Endothelial cell of umbilical vein (primary cell): ENCODE data around the gene TIMM10. TPM values are rescaled to one million over a fixed set of nuclear protein-coding genes. Genes with fewer than 3 reads are reported as not detected.

Experiments
- BruUV-seq: library from RNA; stranded (reverse); fragments of 400-500 nt; replicated peaks from 2 replicates; lab custom pipeline; 2021; lab: Mats Ljungman, UMichigan
- CTCF ChIA-PET: fragments of 300-600, 350-600 bp; sonication (Branson Sonifier 250); formaldehyde crosslinking; loops from one replicate; lab custom pipeline; 2021; ENCODE audit warnings: antibody characterized with exemption, inconsistent platforms; lab: Charles Lee
- POLR2A ChIA-PET: fragments of 300-600, 350-600 bp; sonication (Branson Sonifier 250); formaldehyde crosslinking; loops from one replicate; lab custom pipeline; 2021; ENCODE audit warnings: antibody characterized with exemption, inconsistent platforms; lab: Charles Lee
- DNase-seq: peaks from one replicate; pipeline ENCODE4 v3.0.0-alpha.2; 2011; ENCODE audit warnings: low read depth, low spot score
- FAIRE-seq: peaks from 2 replicates; lab custom pipeline; 2011; peaks lifted over from hg19 to GRCh38; lab: Jason Lieb, UNC
- H2AFZ ChIP-seq: 2 replicates; pipeline ENCODE4 v1.6.0; 2012; ENCODE audit warnings: low read depth, low read length, control low read depth, inconsistent platforms
- H3K27ac ChIP-seq: 2 replicates; pipeline ENCODE4 v1.5.1; 2011; ENCODE audit warnings: low read depth, mild to moderate bottlenecking, control low read depth, low read length, moderate library complexity; ENCODE audit not compliant: insufficient read depth
- H3K27me3 ChIP-seq, 2 experiments: 2 replicates each; pipeline versions ENCODE4 v1.6.0 to v1.6.1; 2011; ENCODE audit warnings: low read length in 2 of 2, mixed read lengths in 1 of 2; ENCODE audit not compliant: control insufficient read depth in 2 of 2, insufficient read depth in 2 of 2
- H3K36me3 ChIP-seq, 2 experiments: 2 replicates in 1 of 2; 3 replicates in 1 of 2; pipeline ENCODE4 v1.5.1; 2011; ENCODE audit warnings: low read length in 2 of 2, mild to moderate bottlenecking in 1 of 2, moderate library complexity in 1 of 2; ENCODE audit not compliant: control insufficient read depth in 2 of 2, insufficient read depth in 2 of 2; ENCODE audit errors: extremely low read depth in 1 of 2
- H3K4me1 ChIP-seq: 3 replicates; pipeline ENCODE4 v1.5.1; 2011; ENCODE audit warnings: mild to moderate bottlenecking, low read length; ENCODE audit not compliant: control insufficient read depth, insufficient read depth; ENCODE audit errors: extremely low read depth
- H3K4me2 ChIP-seq: 2 replicates; pipeline ENCODE4 v1.6.1; 2011; ENCODE audit warnings: low read length, control low read depth, mixed read lengths; ENCODE audit not compliant: insufficient read depth
- H3K4me3 ChIP-seq, 3 experiments: fragments of 200-600 bp in 1 of 3; sonication (generic), shearing (Covaris generic) in 1 of 3; replicated peaks in 1 of 3; 2 replicates each; pipeline ENCODE4 v1.5.1; 2011 to 2016; ENCODE audit warnings: control low read depth in 3 of 3, low read length in 3 of 3, mild to moderate bottlenecking in 2 of 3, inconsistent platforms in 1 of 3, low read depth in 1 of 3, moderate library complexity in 1 of 3; ENCODE audit not compliant: insufficient read depth in 1 of 3
- H3K79me2 ChIP-seq: 2 replicates; pipeline ENCODE4 v1.6.0; 2012; ENCODE audit warnings: low read length, inconsistent platforms; ENCODE audit not compliant: control insufficient read depth, insufficient read depth
- H3K9ac ChIP-seq: replicated peaks from 2 replicates; pipeline ENCODE3; 2011; ENCODE audit warnings: low read length, control low read depth; ENCODE audit not compliant: insufficient read depth; ENCODE audit errors: extremely low read depth
- H3K9me1 ChIP-seq: replicated peaks from 3 replicates; pipeline ENCODE4 v1.6.0; 2011; ENCODE audit warnings: mild to moderate bottlenecking, low read length; ENCODE audit not compliant: control insufficient read depth, insufficient read depth; ENCODE audit errors: extremely low read depth
- H3K9me3 ChIP-seq: replicated peaks from 2 replicates; pipeline ENCODE4 v1.5.1; 2012; ENCODE audit warnings: low read length, inconsistent platforms; ENCODE audit not compliant: control insufficient read depth, insufficient read depth
- H4K20me1 ChIP-seq: replicated peaks from 2 replicates; pipeline ENCODE3; 2011; ENCODE audit warnings: mild to moderate bottlenecking, low read length; ENCODE audit not compliant: control insufficient read depth, insufficient read depth; ENCODE audit errors: extremely low read depth
- EZH2 ChIP-seq: IDR thresholded peaks from 2 replicates; pipeline ENCODE4 v1.6.1; 2012; ENCODE audit warnings: borderline replicate concordance, low read depth, mild to moderate bottlenecking, moderate library complexity, low read length, inconsistent platforms; ENCODE audit not compliant: severe bottlenecking
- FOS ChIP-seq: IDR thresholded peaks from 2 replicates; pipeline ENCODE4 v1.6.1; 2011; ENCODE audit warnings: mild to moderate bottlenecking, low read length, moderate library complexity, borderline replicate concordance; ENCODE audit not compliant: insufficient read depth
- GATA2 ChIP-seq: IDR thresholded peaks from 2 replicates; pipeline ENCODE4 v1.7.0; 2011; ENCODE audit warnings: low read depth, mild to moderate bottlenecking, moderate library complexity, mixed read lengths, low read length; ENCODE audit not compliant: insufficient read length, insufficient read depth
- JUN ChIP-seq: IDR thresholded peaks from 2 replicates; pipeline ENCODE4 v1.6.1; 2011; ENCODE audit warnings: borderline replicate concordance, low read depth; ENCODE audit not compliant: insufficient read length, insufficient read depth
- MYC ChIP-seq: IDR thresholded peaks from one replicate; pipeline ENCODE4 v1.6.1; 2011; ENCODE audit warnings: mild to moderate bottlenecking, low read depth, low read length
- POLR2A ChIP-seq: IDR thresholded peaks from 2 replicates; pipeline ENCODE4 v1.6.1; 2012; ENCODE audit warnings: low read depth, mild to moderate bottlenecking, control low read depth, low read length
- POLR2AphosphoS5 ChIP-seq: IDR thresholded peaks from 2 replicates; pipeline ENCODE4 v1.6.1; 2012; ENCODE audit warnings: low read depth, mild to moderate bottlenecking, control low read depth, low read length, moderate library complexity; ENCODE audit not compliant: insufficient read depth
- dilution Hi-C: fragments of 300-500 bp; cut with MboI; formaldehyde crosslinking; loops from one replicate; pipeline ENCODE4 v1.15.0; 2019; ENCODE audit warnings: low sequenced_read_pairs; ENCODE audit not compliant: extremely low pct_ligation_motif_present
- intact Hi-C: fragments of 100-400 bp; cut with micrococcal nuclease; formaldehyde crosslinking; loops from one replicate; pipeline ENCODE4 v1.10.0; 2022
- polyA plus RNA-seq, 4 experiments: library from polyadenylated mRNA; depleted of rRNA in 3 of 4; stranded (reverse) in 3 of 4; unstranded in 1 of 4; fragments of >200 nt; gene quantifications; 2 replicates each; pipeline versions ENCODE4 v1.2.1 to v1.2.3, GENCODE V29; 2011 to 2012; ENCODE audit warnings: missing spikeins in 1 of 4
- total RNA-seq: library from RNA; stranded (reverse); gene quantifications from 2 replicates; pipeline ENCODE4 v1.2.3, GENCODE V29; 2021
- TF ChIP-seq, protein P1 (sequence below): IDR thresholded peaks from 2 replicates; pipeline ENCODE4 v1.6.1; 2011; ENCODE audit not compliant: insufficient read depth, insufficient read length
- TF ChIP-seq, protein P2 (sequence below), 2 donors: IDR thresholded peaks; 1 replicate in 1 of 2; 2 replicates in 1 of 2; pipeline ENCODE4 v1.5.1; 2011; ENCODE audit warnings: low read length in 2 of 2, mild to moderate bottlenecking in 2 of 2, moderate library complexity in 2 of 2, control low read depth in 1 of 2, inconsistent platforms in 1 of 2, low read depth in 1 of 2; ENCODE audit not compliant: insufficient read depth in 1 of 2; ENCODE audit errors: extremely low read depth in 1 of 2

Gene TIMM10
- total and polyA plus RNA-seq, 2 donors (not counting 3 experiments of a cell fraction or from before 2014, with no cell fraction given), result 64.2 to 128 TPM

DNA sequence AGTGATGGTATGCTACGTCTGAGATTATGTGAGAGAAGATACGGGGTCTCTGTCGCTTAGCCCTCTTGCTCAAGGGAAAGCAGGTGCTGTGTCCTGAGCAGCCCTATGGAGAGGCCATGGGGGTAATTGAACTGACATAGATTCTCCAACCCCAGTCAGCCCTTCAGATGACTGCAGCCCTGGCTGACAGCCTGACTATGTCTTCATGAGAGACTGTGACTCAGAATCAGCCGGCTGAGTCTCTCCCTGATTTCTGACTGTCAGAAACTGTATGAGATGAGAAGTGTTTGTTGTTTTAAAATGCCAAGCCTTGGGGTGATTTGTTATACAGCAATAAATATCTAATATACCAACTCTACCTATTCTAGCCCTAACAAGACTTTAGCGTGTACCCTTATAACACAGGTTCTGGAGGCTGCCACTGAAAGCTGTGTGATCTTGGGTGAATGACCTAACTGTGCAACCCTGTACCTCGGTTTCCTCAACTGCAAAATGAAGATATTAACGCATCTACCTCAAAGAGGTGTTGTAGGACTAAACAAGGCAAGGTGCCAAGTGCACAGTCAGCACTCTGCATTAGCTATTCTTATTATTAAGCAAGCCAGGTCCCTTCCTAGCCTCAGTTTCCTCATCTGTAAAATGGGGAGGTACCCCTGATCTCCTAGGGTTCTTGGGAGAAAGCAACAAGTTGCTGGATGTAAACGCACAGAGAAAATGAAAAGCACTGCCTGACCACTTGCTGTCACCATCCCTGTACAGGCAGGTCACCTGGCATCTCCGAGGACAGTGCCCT, 39.9 kb downstream of the TIMM10 start:
- CTCF ChIA-PET, result interaction anchor here (1.1 to 8.6 kb wide), 9 partner anchors 10 to 154 kb away, joined by 3 to 316 read pairs (median 30); partner anchors contain the start of genes SLC43A1 and TIMM10
- DNase-seq, result no peak
- intact Hi-C loops (loop anchor here (1.0 to 5.0 kb wide), 2 partner anchors 151 to 1022 kb away; no protein-coding TSS in a partner anchor), dilution Hi-C loops (no loop called here)
- TF ChIP-seq JUN, result no peak
- no peak for TF ChIP-seq EZH2
- TF ChIP-seq, protein P1, sequence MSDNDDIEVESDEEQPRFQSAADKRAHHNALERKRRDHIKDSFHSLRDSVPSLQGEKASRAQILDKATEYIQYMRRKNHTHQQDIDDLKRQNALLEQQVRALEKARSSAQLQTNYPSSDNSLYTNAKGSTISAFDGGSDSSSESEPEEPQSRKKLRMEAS, result no peak
- no peak for TF ChIP-seq MYC
- TF ChIP-seq POLR2AphosphoS5, result no peak
- TF ChIP-seq POLR2A, result no peak
- no peak for TF ChIP-seq FOS
- TF ChIP-seq GATA2, result no peak
- TF ChIP-seq, protein P2, sequence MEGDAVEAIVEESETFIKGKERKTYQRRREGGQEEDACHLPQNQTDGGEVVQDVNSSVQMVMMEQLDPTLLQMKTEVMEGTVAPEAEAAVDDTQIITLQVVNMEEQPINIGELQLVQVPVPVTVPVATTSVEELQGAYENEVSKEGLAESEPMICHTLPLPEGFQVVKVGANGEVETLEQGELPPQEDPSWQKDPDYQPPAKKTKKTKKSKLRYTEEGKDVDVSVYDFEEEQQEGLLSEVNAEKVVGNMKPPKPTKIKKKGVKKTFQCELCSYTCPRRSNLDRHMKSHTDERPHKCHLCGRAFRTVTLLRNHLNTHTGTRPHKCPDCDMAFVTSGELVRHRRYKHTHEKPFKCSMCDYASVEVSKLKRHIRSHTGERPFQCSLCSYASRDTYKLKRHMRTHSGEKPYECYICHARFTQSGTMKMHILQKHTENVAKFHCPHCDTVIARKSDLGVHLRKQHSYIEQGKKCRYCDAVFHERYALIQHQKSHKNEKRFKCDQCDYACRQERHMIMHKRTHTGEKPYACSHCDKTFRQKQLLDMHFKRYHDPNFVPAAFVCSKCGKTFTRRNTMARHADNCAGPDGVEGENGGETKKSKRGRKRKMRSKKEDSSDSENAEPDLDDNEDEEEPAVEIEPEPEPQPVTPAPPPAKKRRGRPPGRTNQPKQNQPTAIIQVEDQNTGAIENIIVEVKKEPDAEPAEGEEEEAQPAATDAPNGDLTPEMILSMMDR (IDR thresholded peaks at IDR 0.05; ENCODE audit: extremely low read depth in 1 of 2, insufficient read depth in 1 of 2, low read depth in 1 of 2, low read length in 2 of 2), result no peak
- no peaks in the 10 kb centered on the region for H3K9me1 ChIP-seq
- H3K4me3 ChIP-seq, result no peak overlapping the region
- no peaks in the 10 kb centered on the region for H3K79me2 ChIP-seq
- H3K9me3 ChIP-seq, result no peaks in the 10 kb centered on the region
- H3K9ac ChIP-seq, result no peak overlapping the region
- H2AFZ ChIP-seq, result no peak overlapping the region
- no peak for FAIRE-seq
- no peaks in the 10 kb centered on the region for H3K4me1 ChIP-seq
- H3K36me3 ChIP-seq, result peaks cover 0 to 2% of the 10 kb centered on the region in 2 experiments
- H3K4me2 ChIP-seq, result no peak overlapping the region
- H3K27me3 ChIP-seq, result no peaks in the 10 kb centered on the region
- no peak overlapping the region for H3K27ac ChIP-seq
- POLR2A ChIA-PET, result no interaction called here
- H4K20me1 ChIP-seq, result no peaks in the 10 kb centered on the region
- no TSS peak for BruUV-seq
